Measurements from ENCODE around the gene AASDHPPT.

The AASDHPPT gene

GRCh38 chr11:106086850-106087249 is 9.4 kb downstream of the AASDHPPT start:
- DNase-seq (ENCODE audit: low read depth), result no peak

GRCh38 chr11:106087815-106088435 is 10.5 kb downstream of the AASDHPPT start:
- peak; percentile 43 for DNase-seq (ENCODE audit: low read depth)

- no peak for DNase-seq (ENCODE audit: low read depth)
Measured at GRCh38 chr11:106088896-106089295, 11.4 kb downstream of the AASDHPPT start.

- DNase-seq (ENCODE audit: low read depth), result peak; percentile 55
Measured at GRCh38 chr11:106091480-106092123, 14.1 kb downstream of the AASDHPPT start.

GRCh38 chr11:106092446-106092845 is 15.0 kb downstream of the AASDHPPT start:
- no peak for DNase-seq (ENCODE audit: low read depth)

GRCh38 chr11:106098893-106099553 is 21.6 kb downstream of the AASDHPPT start:
- no peak for DNase-seq (ENCODE audit: low read depth)

GRCh38 chr11:106101370-106101769 is 23.9 kb downstream of the AASDHPPT start:
- no peak for DNase-seq (ENCODE audit: low read depth)

GRCh38 chr11:106101819-106102218 is 24.4 kb downstream of the AASDHPPT start:
- DNase-seq (ENCODE audit: low read depth), result no peak

- DNase-seq (ENCODE audit: low read depth), result no peak
Measured at GRCh38 chr11:106105986-106106385, 28.5 kb downstream of the AASDHPPT start.

- DNase-seq (ENCODE audit: low read depth), result no peak
Measured at GRCh38 chr11:106121570-106122320, 44.3 kb downstream of the AASDHPPT start.

GRCh38 chr11:106127604-106128003 is 50.1 kb downstream of the AASDHPPT start:
- no peak for DNase-seq (ENCODE audit: low read depth)

- no peak for DNase-seq (ENCODE audit: low read depth)
Measured at GRCh38 chr11:106128740-106129139, 51.3 kb downstream of the AASDHPPT start.

GRCh38 chr11:106131998-106132397 is 54.5 kb downstream of the AASDHPPT start:
- DNase-seq (ENCODE audit: low read depth), result no peak

- DNase-seq (ENCODE audit: low read depth), result no peak
Measured at GRCh38 chr11:106132582-106133354, 55.3 kb downstream of the AASDHPPT start.

- no peak for DNase-seq (ENCODE audit: low read depth)
Measured at GRCh38 chr11:106133529-106133928, 56.1 kb downstream of the AASDHPPT start.

- DNase-seq (ENCODE audit: low read depth), result no peak
Measured at GRCh38 chr11:106137061-106137460, 59.6 kb downstream of the AASDHPPT start.

GRCh38 chr11:106137758-106138157 is 60.3 kb downstream of the AASDHPPT start:
- no peak for DNase-seq (ENCODE audit: low read depth)

All from fibroblast of the conjunctiva (primary cell).